Activated naive CD8-positive, alpha-beta T cell (primary cell): ENCODE measurements around the gene SMC3.
A peak's percentile ranks its signal among the peaks of the same experiment; 100 is the strongest.
"Not testable (repeated sequence)": the region's sequence is repeated elsewhere in the genome, so short reads cannot be mapped to it uniquely, and the experiment has no call there.

Experiments
- H3K27ac Mint-ChIP-seq: one replicate; pipeline ENCODE4 v1.8.0; 2021; ENCODE audit warnings: mixed read lengths
- H3K27me3 Mint-ChIP-seq: one replicate; pipeline ENCODE4 v1.8.0; 2021; ENCODE audit warnings: mixed read lengths
- H3K36me3 Mint-ChIP-seq: one replicate; pipeline ENCODE4 v1.8.0; 2021; ENCODE audit warnings: mixed read lengths
- H3K4me1 Mint-ChIP-seq: one replicate; pipeline ENCODE4 v1.8.0; 2021; ENCODE audit warnings: low read depth, mixed read lengths
- H3K4me3 Mint-ChIP-seq: one replicate; pipeline ENCODE4 v1.8.0; 2021; ENCODE audit warnings: mild to moderate bottlenecking, mixed read lengths
- H3K9me3 Mint-ChIP-seq: one replicate; pipeline ENCODE4 v1.8.0; 2021; ENCODE audit warnings: low read depth, mixed read lengths

SMC3 gene

DNA sequence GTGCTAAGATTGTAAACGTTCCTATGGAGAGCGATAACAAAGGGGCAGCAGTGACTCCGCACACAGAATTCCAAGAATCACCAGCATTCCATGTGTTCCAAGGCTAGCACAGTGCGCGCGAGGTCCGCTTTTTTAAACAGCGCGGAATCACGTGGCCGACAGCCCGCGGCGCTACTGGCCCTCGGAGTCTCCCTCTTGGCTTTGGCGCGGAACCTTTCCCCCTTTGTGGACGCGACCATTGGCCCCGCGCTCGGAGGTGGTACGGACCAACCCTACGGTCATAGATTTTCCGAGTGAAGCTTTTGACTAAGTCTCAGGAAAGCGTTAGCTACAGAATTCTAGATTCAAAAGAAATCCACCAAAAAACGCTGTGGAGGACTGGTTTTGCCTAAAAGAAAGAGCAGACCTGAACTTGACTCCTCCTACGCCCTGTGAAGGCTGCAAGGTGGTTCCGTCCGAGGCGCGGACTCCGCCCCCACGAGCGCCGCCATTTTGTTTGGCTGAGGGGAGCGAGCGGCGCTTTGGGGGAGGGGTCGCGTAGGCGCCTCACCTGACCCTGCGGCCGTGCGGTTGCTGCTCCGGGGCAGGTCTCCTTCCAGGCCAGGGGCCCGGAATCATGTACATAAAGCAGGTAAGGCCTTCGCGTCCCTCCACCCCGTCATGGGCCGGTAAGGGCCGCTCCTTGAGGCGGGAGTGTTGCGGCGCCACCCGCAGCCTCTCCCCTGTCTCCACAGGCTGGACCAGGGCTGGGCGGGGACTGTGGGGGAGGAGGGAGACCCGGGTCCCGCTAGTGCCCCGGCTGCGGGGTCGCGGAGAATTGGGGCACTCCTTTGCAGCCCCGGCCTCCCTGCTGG is at the start of gene SMC3:
SMC3 (plus strand) TSS at position 495 of the 854 bp plus-strand sequence; CDS start at position 617, 122 bp downstream.
- Mint-ChIP-seq H3K27ac (peak within 1 kb of the TSS; percentile 99), H3K4me1 (peaks cover 42% of the 10 kb centered on the region), H3K9me3 (no peaks in the 10 kb centered on the region), H3K4me3 (peak within 1 kb of the TSS; percentile 96), H3K36me3 (no peaks in the 10 kb centered on the region), H3K27me3 (peaks cover 2% of the 10 kb centered on the region)

- Mint-ChIP-seq H3K4me1 (peaks cover 31% of the 10 kb centered on the region), H3K9me3 (no peaks in the 10 kb centered on the region), H3K27me3 (no peaks in the 10 kb centered on the region), H3K36me3 (peaks cover 5% of the 10 kb centered on the region), H3K4me3 (no peak overlapping the region), H3K27ac (no peak overlapping the region)
Observed at GRCh38 chr10:110522365-110522988, 45.0 kb upstream of the SMC3 start.

DNA sequence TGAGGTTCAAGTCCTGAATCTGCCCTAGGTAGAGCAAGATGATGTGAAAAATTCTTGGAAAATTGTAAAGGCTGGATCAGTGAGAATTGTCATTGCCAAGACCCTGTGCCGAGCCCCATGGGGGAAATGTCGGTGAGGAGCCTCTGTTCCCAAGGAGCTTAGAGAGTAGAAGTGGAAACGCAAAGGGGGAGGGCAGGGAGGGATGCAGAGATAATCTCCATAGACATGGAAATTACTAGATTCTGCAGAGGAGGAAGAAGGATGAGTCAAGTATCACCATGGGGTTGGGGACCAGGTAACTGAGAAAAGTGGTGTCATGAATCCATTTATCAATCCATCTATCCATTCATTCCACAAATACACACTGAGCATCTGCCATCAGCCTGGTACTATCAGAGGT is 43.8 kb upstream of the SMC3 start:
- Mint-ChIP-seq H3K27me3 (no peaks in the 10 kb centered on the region), H3K4me1 (peaks cover 43% of the 10 kb centered on the region), H3K27ac (no peak overlapping the region), H3K4me3 (no peak overlapping the region), H3K36me3 (peaks cover 5% of the 10 kb centered on the region), H3K9me3 (no peaks in the 10 kb centered on the region)

GRCh38 chr10:110524179-110524858 is 43.2 kb upstream of the SMC3 start:
- peaks cover 5% of the 10 kb centered on the region for H3K36me3 Mint-ChIP-seq
- H3K4me3 Mint-ChIP-seq, result no peak overlapping the region
- no peaks in the 10 kb centered on the region for H3K9me3 Mint-ChIP-seq
- H3K27me3 Mint-ChIP-seq, result no peaks in the 10 kb centered on the region
- peaks cover 49% of the 10 kb centered on the region for H3K4me1 Mint-ChIP-seq
- no peak overlapping the region for H3K27ac Mint-ChIP-seq

- H3K9me3 Mint-ChIP-seq, result no peaks in the 10 kb centered on the region
- H3K27ac Mint-ChIP-seq, result no peak overlapping the region
- no peak overlapping the region for H3K4me3 Mint-ChIP-seq
- no peaks in the 10 kb centered on the region for H3K27me3 Mint-ChIP-seq
- peaks cover 3% of the 10 kb centered on the region for H3K36me3 Mint-ChIP-seq
- peaks cover 55% of the 10 kb centered on the region for H3K4me1 Mint-ChIP-seq
Observed at GRCh38 chr10:110524859-110525232, 42.6 kb upstream of the SMC3 start.

DNA sequence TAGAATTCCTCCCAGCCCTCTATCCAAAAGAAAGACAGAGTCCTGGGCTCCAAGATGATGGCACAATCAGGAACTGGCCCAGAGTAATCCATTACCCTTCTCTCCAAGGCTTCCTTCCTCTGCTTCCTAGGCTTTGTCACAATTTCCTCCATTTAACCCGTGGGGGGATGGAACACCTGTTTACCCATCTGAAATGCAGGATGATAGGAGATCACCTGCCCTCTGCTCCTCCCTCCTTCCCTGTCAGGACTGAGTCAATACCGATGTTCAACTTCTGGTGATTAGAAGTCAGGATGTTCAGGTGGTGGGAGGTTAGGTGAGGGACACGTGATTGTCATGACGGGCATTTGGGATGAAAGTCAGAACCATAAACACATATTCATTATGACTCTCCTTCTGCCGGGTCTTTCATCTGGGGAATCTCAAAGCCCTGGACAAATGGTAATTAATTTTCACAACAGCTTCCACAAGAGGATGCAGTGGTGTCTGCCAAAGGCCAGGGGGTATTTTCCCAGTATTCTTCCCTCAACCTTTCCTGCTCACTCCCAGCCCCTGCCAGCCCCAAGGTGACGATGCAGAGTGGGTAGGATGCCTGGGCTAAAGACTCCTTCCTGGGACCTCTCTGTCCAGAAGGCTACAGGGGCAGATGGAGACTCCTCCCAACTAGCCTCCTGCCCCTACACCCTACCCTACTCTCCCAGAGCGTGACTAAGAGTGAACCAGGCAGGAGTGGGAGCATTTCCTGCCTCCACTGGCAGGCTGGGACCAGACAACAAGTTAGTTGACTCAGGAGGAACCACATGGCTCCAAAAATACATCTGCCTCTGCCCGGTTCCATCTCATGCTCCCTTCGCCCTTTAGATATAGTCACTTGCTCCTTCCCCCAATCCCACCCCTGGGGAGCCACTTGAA is 41.9 kb upstream of the SMC3 start:
- peaks cover 56% of the 10 kb centered on the region for H3K4me1 Mint-ChIP-seq
- no peaks in the 10 kb centered on the region for H3K9me3 Mint-ChIP-seq

DNA sequence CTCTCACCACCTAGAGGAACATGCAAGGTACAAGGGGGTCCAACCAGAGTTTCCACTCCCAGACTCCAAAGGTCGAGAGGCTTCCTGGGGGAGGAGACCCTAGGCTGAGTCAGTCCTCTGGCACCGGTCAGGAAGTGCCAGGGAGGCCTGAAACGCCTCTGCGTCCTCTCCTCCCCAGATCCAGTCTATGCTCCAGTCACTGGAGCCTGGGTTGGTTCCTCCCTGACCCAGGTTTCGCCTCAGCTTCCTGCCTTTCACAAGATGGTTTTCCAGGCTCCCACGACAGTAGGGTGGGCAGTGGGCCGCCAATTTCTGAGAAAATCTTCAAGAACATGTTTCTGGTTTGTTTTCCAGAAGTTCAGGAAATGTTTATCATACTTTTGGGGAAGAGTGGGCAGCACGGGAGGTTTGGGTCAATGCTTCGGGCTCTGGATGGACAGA is 39.7 kb upstream of the SMC3 start:
- no peaks in the 10 kb centered on the region for H3K27me3 Mint-ChIP-seq
- H3K27ac Mint-ChIP-seq, result peak overlapping the region; percentile 34
- peak overlapping the region; percentile 53 for H3K4me3 Mint-ChIP-seq

More for the DNA sequence above, 41.9 kb upstream of the SMC3 start:
- Mint-ChIP-seq H3K27ac (no peak overlapping the region), H3K4me3 (no peak overlapping the region), H3K36me3 (peaks cover 3% of the 10 kb centered on the region), H3K27me3 (no peaks in the 10 kb centered on the region)

GRCh38 chr10:110528224-110528996 is 39.1 kb upstream of the SMC3 start:
- Mint-ChIP-seq H3K4me1 (peaks cover 52% of the 10 kb centered on the region), H3K4me3 (peak overlapping the region; percentile 53), H3K27ac (peak overlapping the region; percentile 75), H3K9me3 (no peaks in the 10 kb centered on the region), H3K27me3 (no peaks in the 10 kb centered on the region), H3K36me3 (no peaks in the 10 kb centered on the region)

More for the DNA sequence above, 39.7 kb upstream of the SMC3 start:
- Mint-ChIP-seq H3K4me1 (peaks cover 51% of the 10 kb centered on the region), H3K9me3 (no peaks in the 10 kb centered on the region), H3K36me3 (no peaks in the 10 kb centered on the region)

- not testable (repeated sequence) for H3K27me3 Mint-ChIP-seq, H3K9me3 Mint-ChIP-seq, H3K36me3 Mint-ChIP-seq
- peak overlapping the region; percentile 75 for H3K27ac Mint-ChIP-seq
- H3K4me3 Mint-ChIP-seq, result peak overlapping the region; percentile 53
- H3K4me1 Mint-ChIP-seq, result peaks cover 46% of the 10 kb centered on the region
Observed at GRCh38 chr10:110528997-110529524, 38.4 kb upstream of the SMC3 start.

GRCh38 chr10:110529596-110530011 is 37.9 kb upstream of the SMC3 start:
- Mint-ChIP-seq H3K4me3 (peak overlapping the region; percentile 52), H3K27me3 (no peaks in the 10 kb centered on the region), H3K9me3 (no peaks in the 10 kb centered on the region), H3K4me1 (peaks cover 43% of the 10 kb centered on the region), H3K36me3 (no peaks in the 10 kb centered on the region), H3K27ac (peak overlapping the region; percentile 75)

DNA sequence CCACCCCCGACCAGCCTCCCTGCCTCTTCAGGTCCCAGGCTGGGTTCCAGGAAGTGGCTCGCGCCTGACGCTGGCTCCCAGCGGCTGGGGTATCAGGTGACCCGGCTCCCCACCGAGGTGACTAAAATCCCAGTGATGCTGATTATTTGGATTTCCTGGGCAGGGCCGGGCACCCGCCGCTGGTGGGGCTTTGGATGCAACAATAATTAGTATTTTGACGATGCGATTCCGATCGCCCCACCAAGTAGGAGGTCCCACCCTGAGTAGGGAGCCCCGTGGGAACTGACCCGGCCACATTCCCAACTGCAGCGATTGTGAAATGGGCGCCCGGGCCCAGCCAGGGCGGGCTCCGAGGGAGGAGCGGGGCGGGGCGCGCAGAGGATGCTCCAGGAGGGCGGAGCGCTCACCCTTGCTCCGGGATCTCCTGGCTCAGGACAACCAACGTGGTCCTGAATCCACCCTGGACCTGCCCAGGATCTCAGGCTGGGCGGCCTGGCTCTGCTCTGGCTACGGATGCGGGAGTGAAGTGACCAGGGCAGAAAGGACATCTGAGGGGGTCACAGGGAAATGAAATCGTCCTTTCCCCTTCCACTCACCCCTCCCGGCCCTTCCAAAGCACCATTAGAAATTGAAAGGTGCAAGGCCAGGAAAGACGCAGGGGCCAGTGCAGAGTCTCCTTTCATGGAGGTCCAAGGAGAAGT is 37.2 kb upstream of the SMC3 start:
- no peak overlapping the region for H3K27ac Mint-ChIP-seq
- no peaks in the 10 kb centered on the region for H3K36me3 Mint-ChIP-seq
- peak overlapping the region; percentile 13 for H3K4me3 Mint-ChIP-seq
- H3K27me3 Mint-ChIP-seq, result no peaks in the 10 kb centered on the region
- H3K4me1 Mint-ChIP-seq, result peaks cover 44% of the 10 kb centered on the region
- H3K9me3 Mint-ChIP-seq, result no peaks in the 10 kb centered on the region

DNA sequence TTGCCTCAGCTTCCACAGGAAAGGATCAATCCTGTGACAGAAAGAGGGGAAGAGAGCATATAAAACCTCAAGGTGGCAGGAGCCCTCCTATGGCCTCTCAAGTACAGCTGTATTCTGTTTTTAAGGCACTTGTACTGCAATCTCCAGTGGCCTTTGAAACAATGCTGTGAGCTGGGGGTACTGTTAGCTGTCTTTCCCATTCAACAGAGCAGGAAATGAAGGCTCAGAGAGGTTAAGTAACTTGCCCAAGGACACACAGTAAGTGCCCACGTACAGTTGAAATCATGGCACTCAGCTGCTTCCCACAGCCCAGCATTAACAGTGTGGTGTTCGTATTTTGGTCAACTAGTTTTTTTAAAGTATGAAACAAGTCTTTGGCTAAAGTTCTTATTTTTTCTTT is 35.8 kb upstream of the SMC3 start:
- no peaks in the 10 kb centered on the region for H3K9me3 Mint-ChIP-seq
- no peaks in the 10 kb centered on the region for H3K27me3 Mint-ChIP-seq
- peaks cover 53% of the 10 kb centered on the region for H3K4me1 Mint-ChIP-seq
- no peak overlapping the region for H3K4me3 Mint-ChIP-seq
- H3K36me3 Mint-ChIP-seq, result no peaks in the 10 kb centered on the region
- no peak overlapping the region for H3K27ac Mint-ChIP-seq

GRCh38 chr10:110532628-110533027 is 34.9 kb upstream of the SMC3 start:
- H3K36me3 Mint-ChIP-seq, H3K4me3 Mint-ChIP-seq, H3K27ac Mint-ChIP-seq, H3K27me3 Mint-ChIP-seq, H3K9me3 Mint-ChIP-seq: not testable (repeated sequence)
- peaks cover 53% of the 10 kb centered on the region for H3K4me1 Mint-ChIP-seq
